Fibroblast of lung (primary cell): ENCODE data around the gene KRT72. TPM values are rescaled to one million over a fixed set of nuclear protein-coding genes. Genes with fewer than 3 reads are reported as not detected.

Experiments used
- DNase-seq, 2 donors: peaks; one replicate each; pipeline versions ENCODE4 v3.0.0 to v3.0.0-alpha.2; 2010; ENCODE audit warnings: low read depth in 2 of 2
- H2AFZ ChIP-seq: 2 replicates; pipeline ENCODE4 v1.5.1; 2012; ENCODE audit warnings: low read length, control low read depth, inconsistent platforms
- H3K27ac ChIP-seq: 2 replicates; pipeline ENCODE4 v1.5.1; 2011; ENCODE audit warnings: low read length, control low read depth; ENCODE audit not compliant: insufficient read depth
- H3K27me3 ChIP-seq: 2 replicates; pipeline ENCODE4 v1.5.1; 2011; ENCODE audit warnings: mild to moderate bottlenecking, low read length; ENCODE audit not compliant: control insufficient read depth, insufficient read depth
- H3K36me3 ChIP-seq: 2 replicates; pipeline ENCODE4 v1.5.1; 2011; ENCODE audit warnings: low read length; ENCODE audit not compliant: control insufficient read depth, insufficient read depth
- H3K4me1 ChIP-seq: 2 replicates; pipeline ENCODE4 v1.5.1; 2011; ENCODE audit warnings: low read length; ENCODE audit not compliant: control insufficient read depth, insufficient read depth; ENCODE audit errors: extremely low read depth
- H3K4me2 ChIP-seq: 2 replicates; pipeline ENCODE4 v1.5.1; 2011; ENCODE audit warnings: low read length, control low read depth; ENCODE audit not compliant: insufficient read depth; ENCODE audit errors: extremely low read depth
- H3K4me3 ChIP-seq, 4 experiments: fragments of 200-600 bp in 1 of 4; sonication (generic) in 1 of 4; replicated peaks in 1 of 4; 2 replicates each; pipeline ENCODE4 v1.5.1; 2011 to 2016; ENCODE audit warnings: low read length in 4 of 4, low read depth in 3 of 4, mild to moderate bottlenecking in 3 of 4, control low read depth in 2 of 4, inconsistent platforms in 1 of 4, mixed read lengths in 1 of 4; ENCODE audit not compliant: insufficient read depth in 1 of 4; ENCODE audit errors: control extremely low read depth in 1 of 4
- H3K79me2 ChIP-seq: 2 replicates; pipeline ENCODE4 v1.5.1; 2012; ENCODE audit warnings: mild to moderate bottlenecking, low read length, inconsistent platforms; ENCODE audit not compliant: control insufficient read depth, insufficient read depth
- H3K9ac ChIP-seq: 2 replicates; pipeline ENCODE4 v1.5.1; 2011; ENCODE audit warnings: mild to moderate bottlenecking, low read length, control low read depth; ENCODE audit not compliant: insufficient read depth
- H3K9me3 ChIP-seq: 2 replicates; pipeline ENCODE4 v1.5.1; 2012; ENCODE audit warnings: low read depth, low read length; ENCODE audit not compliant: control insufficient read depth, insufficient read depth
- H4K20me1 ChIP-seq: 2 replicates; pipeline ENCODE4 v1.5.1; 2011; ENCODE audit warnings: low read length; ENCODE audit not compliant: control insufficient read depth, insufficient read depth; ENCODE audit errors: extremely low read depth
- EZH2 ChIP-seq: IDR thresholded peaks from 2 replicates; pipeline ENCODE4 v1.5.1; 2012; ENCODE audit warnings: low read length, control low read depth, mild to moderate bottlenecking; ENCODE audit errors: missing control alignments
- polyA plus RNA-seq, 2 donors: library from polyadenylated mRNA; depleted of rRNA in 1 of 2; stranded (reverse) in 1 of 2; unstranded in 1 of 2; fragments of >200 nt; gene quantifications; 2 replicates each; pipeline ENCODE4 v1.2.1, GENCODE V29; 2011 to 2012; ENCODE audit warnings: missing spikeins in 1 of 2
- total RNA-seq: library from RNA; depleted of rRNA; stranded (reverse); fragments of >200 nt; gene quantifications from 2 replicates; pipeline ENCODE4 v1.2.1, GENCODE V29; 2014
- TF ChIP-seq, protein P1 (sequence below), 2 donors: IDR thresholded peaks in 1 of 2; conservative IDR thresholded peaks in 1 of 2; 1 replicate in 1 of 2; 2 replicates in 1 of 2; pipeline ENCODE4 v1.5.1; 2011 to 2012; ENCODE audit warnings: low read length in 2 of 2, control low read depth in 1 of 2, inconsistent platforms in 1 of 2, low read depth in 1 of 2, mild to moderate bottlenecking in 1 of 2

The KRT72 gene
- total and polyA plus RNA-seq, 2 donors (not counting 1 experiment from before 2014, with no cell fraction given): not detected

- H3K79me2 ChIP-seq: no peaks in the 10 kb centered on the region
- no peak overlapping the region for H3K4me2 ChIP-seq
- H2AFZ ChIP-seq: no peak overlapping the region
- H3K36me3 ChIP-seq: no peaks in the 10 kb centered on the region
- H3K4me3 ChIP-seq: no peak overlapping the region
- no peaks in the 10 kb centered on the region for H3K9me3 ChIP-seq
- H3K4me1 ChIP-seq: no peaks in the 10 kb centered on the region
- TF ChIP-seq, protein P1, sequence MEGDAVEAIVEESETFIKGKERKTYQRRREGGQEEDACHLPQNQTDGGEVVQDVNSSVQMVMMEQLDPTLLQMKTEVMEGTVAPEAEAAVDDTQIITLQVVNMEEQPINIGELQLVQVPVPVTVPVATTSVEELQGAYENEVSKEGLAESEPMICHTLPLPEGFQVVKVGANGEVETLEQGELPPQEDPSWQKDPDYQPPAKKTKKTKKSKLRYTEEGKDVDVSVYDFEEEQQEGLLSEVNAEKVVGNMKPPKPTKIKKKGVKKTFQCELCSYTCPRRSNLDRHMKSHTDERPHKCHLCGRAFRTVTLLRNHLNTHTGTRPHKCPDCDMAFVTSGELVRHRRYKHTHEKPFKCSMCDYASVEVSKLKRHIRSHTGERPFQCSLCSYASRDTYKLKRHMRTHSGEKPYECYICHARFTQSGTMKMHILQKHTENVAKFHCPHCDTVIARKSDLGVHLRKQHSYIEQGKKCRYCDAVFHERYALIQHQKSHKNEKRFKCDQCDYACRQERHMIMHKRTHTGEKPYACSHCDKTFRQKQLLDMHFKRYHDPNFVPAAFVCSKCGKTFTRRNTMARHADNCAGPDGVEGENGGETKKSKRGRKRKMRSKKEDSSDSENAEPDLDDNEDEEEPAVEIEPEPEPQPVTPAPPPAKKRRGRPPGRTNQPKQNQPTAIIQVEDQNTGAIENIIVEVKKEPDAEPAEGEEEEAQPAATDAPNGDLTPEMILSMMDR (conservative IDR thresholded peaks at IDR 0.05 in 1 of 2, IDR thresholded peaks at IDR 0.05 in 1 of 2; ENCODE audit: low read depth in 1 of 2, low read length in 2 of 2): no peak
- no peak for TF ChIP-seq EZH2
- no peak overlapping the region for H3K27ac ChIP-seq
- no peaks in the 10 kb centered on the region for H4K20me1 ChIP-seq
- no peak for DNase-seq
- no peaks in the 10 kb centered on the region for H3K27me3 ChIP-seq
- H3K9ac ChIP-seq: no peak overlapping the region
Measured at GRCh38 chr12:52585066-52585465, 16.2 kb downstream of the KRT72 start.

GRCh38 chr12:52584156-52584682 is 17.0 kb downstream of the KRT72 start:
- no peak overlapping the region for H3K4me3 ChIP-seq
- H2AFZ ChIP-seq: no peak overlapping the region

GRCh38 chr12:52582971-52583456 is 18.2 kb downstream of the KRT72 start:
- Histone ChIP-seq H3K36me3 (no peaks in the 10 kb centered on the region), H3K79me2 (no peaks in the 10 kb centered on the region), H3K9me3 (no peaks in the 10 kb centered on the region), H3K4me2 (no peak overlapping the region), H2AFZ (no peak overlapping the region), H3K27me3 (no peaks in the 10 kb centered on the region), H3K4me3 (no peak overlapping the region), H4K20me1 (no peaks in the 10 kb centered on the region), H3K4me1 (no peaks in the 10 kb centered on the region), H3K9ac (no peak overlapping the region), H3K27ac (no peak overlapping the region)
- no peak for TF ChIP-seq EZH2
- TF ChIP-seq, protein P1 (conservative IDR thresholded peaks at IDR 0.05 in 1 of 2, IDR thresholded peaks at IDR 0.05 in 1 of 2; ENCODE audit: low read depth in 1 of 2, low read length in 2 of 2): peak; percentile 77 to 82
- peak; percentile 27 to 45 for DNase-seq

More at GRCh38 chr12:52584156-52584682, 17.0 kb downstream of the KRT72 start:
- Histone ChIP-seq H3K36me3 (no peaks in the 10 kb centered on the region), H4K20me1 (no peaks in the 10 kb centered on the region), H3K79me2 (no peaks in the 10 kb centered on the region), H3K4me1 (no peaks in the 10 kb centered on the region), H3K4me2 (no peak overlapping the region), H3K9me3 (no peaks in the 10 kb centered on the region), H3K9ac (no peak overlapping the region), H3K27me3 (no peaks in the 10 kb centered on the region), H3K27ac (no peak overlapping the region)
- DNase-seq: no peak
- no peak for TF ChIP-seq EZH2
- TF ChIP-seq, protein P1 (conservative IDR thresholded peaks at IDR 0.05 in 1 of 2, IDR thresholded peaks at IDR 0.05 in 1 of 2; ENCODE audit: low read depth in 1 of 2, low read length in 2 of 2): no peak
